ENCODE measurements around the gene MGST2. TPM values are rescaled to one million over a fixed set of nuclear protein-coding genes. Genes with fewer than 3 reads are reported as not detected.

MGST2 gene
- total and polyA plus RNA-seq, 4 donors: 69.6 to 170 (median 90.7) TPM

DNA sequence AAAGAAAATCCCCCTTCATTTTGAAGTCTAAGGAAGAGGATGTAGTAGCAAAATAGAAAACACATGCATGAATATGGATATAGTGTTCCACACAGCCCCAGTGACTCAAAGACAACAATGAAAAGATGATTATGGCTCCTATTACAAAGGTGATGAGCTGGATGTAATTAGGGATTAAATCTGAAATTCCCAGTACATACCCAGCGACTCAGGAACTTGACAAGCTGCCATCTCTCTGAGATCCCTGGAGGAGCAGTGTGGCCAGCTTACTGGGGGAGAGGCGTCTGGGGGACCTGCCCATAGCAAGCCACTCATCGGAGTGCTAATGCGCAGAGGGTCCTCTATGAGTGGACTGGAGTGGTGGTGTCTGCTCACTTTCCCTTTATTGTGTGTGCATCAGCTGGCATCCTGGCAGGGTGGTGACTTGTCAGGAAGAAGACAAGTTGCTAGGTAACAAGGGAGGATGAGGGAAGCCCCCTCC, 42.7 kb upstream of the MGST2 start:
- no peak for DNase-seq (ENCODE audit: low spot score)
- TF ChIP-seq FOXA1 (IDR thresholded peaks at IDR 0.05) (no peak), HNF4G (IDR thresholded peaks at IDR 0.05) (no peak), HNF4A (conservative IDR thresholded peaks at IDR 0.05) (no peak), FOXA2 (IDR thresholded peaks at IDR 0.05) (no peak), RAD21 (IDR thresholded peaks at IDR 0.05) (no peak), NR2F2 (IDR thresholded peaks at IDR 0.05) (no peak), RXRA (IDR thresholded peaks at IDR 0.05) (no peak), TAF1 (conservative IDR thresholded peaks at IDR 0.05) (no peak), YY1 (IDR thresholded peaks at IDR 0.05) (no peak)
- TF ChIP-seq, protein P1, sequence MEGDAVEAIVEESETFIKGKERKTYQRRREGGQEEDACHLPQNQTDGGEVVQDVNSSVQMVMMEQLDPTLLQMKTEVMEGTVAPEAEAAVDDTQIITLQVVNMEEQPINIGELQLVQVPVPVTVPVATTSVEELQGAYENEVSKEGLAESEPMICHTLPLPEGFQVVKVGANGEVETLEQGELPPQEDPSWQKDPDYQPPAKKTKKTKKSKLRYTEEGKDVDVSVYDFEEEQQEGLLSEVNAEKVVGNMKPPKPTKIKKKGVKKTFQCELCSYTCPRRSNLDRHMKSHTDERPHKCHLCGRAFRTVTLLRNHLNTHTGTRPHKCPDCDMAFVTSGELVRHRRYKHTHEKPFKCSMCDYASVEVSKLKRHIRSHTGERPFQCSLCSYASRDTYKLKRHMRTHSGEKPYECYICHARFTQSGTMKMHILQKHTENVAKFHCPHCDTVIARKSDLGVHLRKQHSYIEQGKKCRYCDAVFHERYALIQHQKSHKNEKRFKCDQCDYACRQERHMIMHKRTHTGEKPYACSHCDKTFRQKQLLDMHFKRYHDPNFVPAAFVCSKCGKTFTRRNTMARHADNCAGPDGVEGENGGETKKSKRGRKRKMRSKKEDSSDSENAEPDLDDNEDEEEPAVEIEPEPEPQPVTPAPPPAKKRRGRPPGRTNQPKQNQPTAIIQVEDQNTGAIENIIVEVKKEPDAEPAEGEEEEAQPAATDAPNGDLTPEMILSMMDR (IDR thresholded peaks at IDR 0.05; ENCODE audit: low read depth, low read length, missing input control): no peak
- TF ChIP-seq, protein P2, sequence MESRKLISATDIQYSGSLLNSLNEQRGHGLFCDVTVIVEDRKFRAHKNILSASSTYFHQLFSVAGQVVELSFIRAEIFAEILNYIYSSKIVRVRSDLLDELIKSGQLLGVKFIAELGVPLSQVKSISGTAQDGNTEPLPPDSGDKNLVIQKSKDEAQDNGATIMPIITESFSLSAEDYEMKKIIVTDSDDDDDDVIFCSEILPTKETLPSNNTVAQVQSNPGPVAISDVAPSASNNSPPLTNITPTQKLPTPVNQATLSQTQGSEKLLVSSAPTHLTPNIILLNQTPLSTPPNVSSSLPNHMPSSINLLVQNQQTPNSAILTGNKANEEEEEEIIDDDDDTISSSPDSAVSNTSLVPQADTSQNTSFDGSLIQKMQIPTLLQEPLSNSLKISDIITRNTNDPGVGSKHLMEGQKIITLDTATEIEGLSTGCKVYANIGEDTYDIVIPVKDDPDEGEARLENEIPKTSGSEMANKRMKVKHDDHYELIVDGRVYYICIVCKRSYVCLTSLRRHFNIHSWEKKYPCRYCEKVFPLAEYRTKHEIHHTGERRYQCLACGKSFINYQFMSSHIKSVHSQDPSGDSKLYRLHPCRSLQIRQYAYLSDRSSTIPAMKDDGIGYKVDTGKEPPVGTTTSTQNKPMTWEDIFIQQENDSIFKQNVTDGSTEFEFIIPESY (IDR thresholded peaks at IDR 0.05): no peak
- Histone ChIP-seq H3K9me3 (ENCODE audit: control insufficient read depth in 4 of 4, low read length in 3 of 4) (no peaks in the 10 kb centered on the region), H3K4me3 (ENCODE audit: low read depth in 1 of 3, low read length in 3 of 3) (no peak overlapping the region), H3K9ac (ENCODE audit: low read depth in 1 of 2, low read length in 2 of 2) (no peak overlapping the region), H3K27me3 (ENCODE audit: control insufficient read depth in 4 of 4, insufficient read depth in 4 of 4, low read length in 3 of 4) (no peaks in the 10 kb centered on the region), H3K36me3 (ENCODE audit: control insufficient read depth in 4 of 4, insufficient read depth in 3 of 4, low read depth in 1 of 4, low read length in 3 of 4) (no peaks in the 10 kb centered on the region), H3K4me1 (ENCODE audit: control insufficient read depth in 4 of 4, insufficient read depth in 4 of 4, low read length in 3 of 4) (no peaks in the 10 kb centered on the region), H3K27ac (ENCODE audit: low read depth in 1 of 2, low read length in 2 of 2) (no peak overlapping the region)
- WGBS: 84% methylated on average over 4 of the region's 4 CpGs

DNA sequence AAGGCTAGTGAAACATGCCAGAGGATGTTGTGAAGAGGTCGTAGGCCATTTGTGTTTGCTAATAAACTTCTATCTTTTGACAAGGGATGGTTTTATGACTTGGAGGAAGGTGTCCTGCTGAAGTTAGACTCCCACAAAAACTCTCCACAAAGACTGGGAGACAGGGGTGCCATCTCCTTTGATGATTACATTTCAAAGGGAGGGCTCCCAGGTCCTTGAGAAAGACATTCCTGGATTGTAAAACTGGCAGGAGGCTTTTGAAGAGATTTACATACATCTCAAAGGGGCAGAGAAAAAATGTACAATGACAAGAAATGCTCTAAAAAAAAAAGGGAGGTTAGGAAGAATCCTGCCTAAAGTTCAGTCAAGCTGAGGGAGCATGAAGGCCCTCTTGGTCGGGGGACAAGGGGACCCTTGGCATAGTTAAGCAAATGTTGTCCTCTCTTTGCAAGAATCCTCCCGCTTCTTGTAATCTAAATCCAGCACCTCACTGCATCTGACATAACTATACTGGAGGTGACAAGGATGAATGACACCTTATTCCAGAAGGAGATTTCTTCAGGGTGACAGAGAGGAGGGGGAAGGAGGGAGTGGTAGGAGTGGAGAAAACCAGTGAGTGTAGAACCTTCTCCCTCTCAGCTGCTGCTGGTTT, 41.1 kb upstream of the MGST2 start:
- no peaks in the 10 kb centered on the region for H3K9me3 ChIP-seq (ENCODE audit: control insufficient read depth in 4 of 4, low read length in 3 of 4)
- H3K9ac ChIP-seq (ENCODE audit: low read depth in 1 of 2, low read length in 2 of 2): no peak overlapping the region
- peaks cover 0 to 5% (median 2%) of the 10 kb centered on the region in 4 donors for H3K4me1 ChIP-seq (ENCODE audit: control insufficient read depth in 4 of 4, insufficient read depth in 4 of 4, low read length in 3 of 4)
- no peaks in the 10 kb centered on the region for H3K36me3 ChIP-seq (ENCODE audit: control insufficient read depth in 4 of 4, insufficient read depth in 3 of 4, low read depth in 1 of 4, low read length in 3 of 4)
- H3K4me3 ChIP-seq (ENCODE audit: low read depth in 1 of 3, low read length in 3 of 3): no peak overlapping the region
- TF ChIP-seq, protein P3, sequence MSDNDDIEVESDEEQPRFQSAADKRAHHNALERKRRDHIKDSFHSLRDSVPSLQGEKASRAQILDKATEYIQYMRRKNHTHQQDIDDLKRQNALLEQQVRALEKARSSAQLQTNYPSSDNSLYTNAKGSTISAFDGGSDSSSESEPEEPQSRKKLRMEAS (IDR thresholded peaks at IDR 0.05): no peak
- TF ChIP-seq RXRA (IDR thresholded peaks at IDR 0.05) (no peak), FOXA1 (IDR thresholded peaks at IDR 0.05) (no peak), HNF4G (IDR thresholded peaks at IDR 0.05) (no peak), HNF4A (conservative IDR thresholded peaks at IDR 0.05) (no peak), JUND (IDR thresholded peaks at IDR 0.05) (no peak), RAD21 (IDR thresholded peaks at IDR 0.05) (no peak), TAF1 (conservative IDR thresholded peaks at IDR 0.05) (no peak), YY1 (IDR thresholded peaks at IDR 0.05) (no peak), GABPA (IDR thresholded peaks at IDR 0.05 in 1 of 2, conservative IDR thresholded peaks at IDR 0.05 in 1 of 2) (no peak), NR2F2 (IDR thresholded peaks at IDR 0.05) (no peak)
- TF ChIP-seq, protein P1 (IDR thresholded peaks at IDR 0.05; ENCODE audit: low read depth, low read length, missing input control): no peak
- TF ChIP-seq, protein P4, sequence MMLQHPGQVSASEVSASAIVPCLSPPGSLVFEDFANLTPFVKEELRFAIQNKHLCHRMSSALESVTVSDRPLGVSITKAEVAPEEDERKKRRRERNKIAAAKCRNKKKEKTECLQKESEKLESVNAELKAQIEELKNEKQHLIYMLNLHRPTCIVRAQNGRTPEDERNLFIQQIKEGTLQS (IDR thresholded peaks at IDR 0.05): no peak
- TF ChIP-seq, protein P2 (IDR thresholded peaks at IDR 0.05): no peak
- TF ChIP-seq, protein P5, sequence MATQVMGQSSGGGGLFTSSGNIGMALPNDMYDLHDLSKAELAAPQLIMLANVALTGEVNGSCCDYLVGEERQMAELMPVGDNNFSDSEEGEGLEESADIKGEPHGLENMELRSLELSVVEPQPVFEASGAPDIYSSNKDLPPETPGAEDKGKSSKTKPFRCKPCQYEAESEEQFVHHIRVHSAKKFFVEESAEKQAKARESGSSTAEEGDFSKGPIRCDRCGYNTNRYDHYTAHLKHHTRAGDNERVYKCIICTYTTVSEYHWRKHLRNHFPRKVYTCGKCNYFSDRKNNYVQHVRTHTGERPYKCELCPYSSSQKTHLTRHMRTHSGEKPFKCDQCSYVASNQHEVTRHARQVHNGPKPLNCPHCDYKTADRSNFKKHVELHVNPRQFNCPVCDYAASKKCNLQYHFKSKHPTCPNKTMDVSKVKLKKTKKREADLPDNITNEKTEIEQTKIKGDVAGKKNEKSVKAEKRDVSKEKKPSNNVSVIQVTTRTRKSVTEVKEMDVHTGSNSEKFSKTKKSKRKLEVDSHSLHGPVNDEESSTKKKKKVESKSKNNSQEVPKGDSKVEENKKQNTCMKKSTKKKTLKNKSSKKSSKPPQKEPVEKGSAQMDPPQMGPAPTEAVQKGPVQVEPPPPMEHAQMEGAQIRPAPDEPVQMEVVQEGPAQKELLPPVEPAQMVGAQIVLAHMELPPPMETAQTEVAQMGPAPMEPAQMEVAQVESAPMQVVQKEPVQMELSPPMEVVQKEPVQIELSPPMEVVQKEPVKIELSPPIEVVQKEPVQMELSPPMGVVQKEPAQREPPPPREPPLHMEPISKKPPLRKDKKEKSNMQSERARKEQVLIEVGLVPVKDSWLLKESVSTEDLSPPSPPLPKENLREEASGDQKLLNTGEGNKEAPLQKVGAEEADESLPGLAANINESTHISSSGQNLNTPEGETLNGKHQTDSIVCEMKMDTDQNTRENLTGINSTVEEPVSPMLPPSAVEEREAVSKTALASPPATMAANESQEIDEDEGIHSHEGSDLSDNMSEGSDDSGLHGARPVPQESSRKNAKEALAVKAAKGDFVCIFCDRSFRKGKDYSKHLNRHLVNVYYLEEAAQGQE (IDR thresholded peaks at IDR 0.05): no peak
- no peaks in the 10 kb centered on the region for H3K27me3 ChIP-seq (ENCODE audit: control insufficient read depth in 4 of 4, insufficient read depth in 4 of 4, low read length in 3 of 4)
- no peak overlapping the region for H3K27ac ChIP-seq (ENCODE audit: low read depth in 1 of 2, low read length in 2 of 2)
- 81% methylated on average over 3 of the region's 3 CpGs for WGBS
- no peak for DNase-seq (ENCODE audit: low spot score)
